BE2C (cell line): ENCODE results near the gene CEP85.
A peak's percentile ranks its signal among the peaks of the same experiment; 100 is the strongest.

Experiments
- DNase-seq: peaks from one replicate; pipeline ENCODE4 v3.0.0-alpha.2; 2020
- H3K27me3 ChIP-seq: fragments of 250-450 bp; sonication (Bioruptor Pico); 2 replicates; pipeline ENCODE4 v1.5.1; 2020; ENCODE audit warnings: mild to moderate bottlenecking
- H3K36me3 ChIP-seq: fragments of 250-450 bp; sonication (Bioruptor Pico); 2 replicates; pipeline ENCODE4 v1.5.1; 2020; ENCODE audit warnings: mild to moderate bottlenecking
- H3K4me1 ChIP-seq: fragments of 250-450 bp; sonication (Bioruptor Pico); 2 replicates; pipeline ENCODE4 v1.5.1; 2020
- H3K4me3 ChIP-seq: 2 replicates; pipeline ENCODE4 v1.5.1; 2011; ENCODE audit warnings: low read depth, low read length
- H3K9me3 ChIP-seq: fragments of 250-450 bp; sonication (Bioruptor Pico); 2 replicates; pipeline ENCODE4 v1.5.1; 2020
- TF ChIP-seq, protein P1 (sequence below): IDR thresholded peaks from 2 replicates; pipeline ENCODE4 v1.5.1; 2012; ENCODE audit warnings: mild to moderate bottlenecking, low read depth, low read length

The CEP85 gene

DNA sequence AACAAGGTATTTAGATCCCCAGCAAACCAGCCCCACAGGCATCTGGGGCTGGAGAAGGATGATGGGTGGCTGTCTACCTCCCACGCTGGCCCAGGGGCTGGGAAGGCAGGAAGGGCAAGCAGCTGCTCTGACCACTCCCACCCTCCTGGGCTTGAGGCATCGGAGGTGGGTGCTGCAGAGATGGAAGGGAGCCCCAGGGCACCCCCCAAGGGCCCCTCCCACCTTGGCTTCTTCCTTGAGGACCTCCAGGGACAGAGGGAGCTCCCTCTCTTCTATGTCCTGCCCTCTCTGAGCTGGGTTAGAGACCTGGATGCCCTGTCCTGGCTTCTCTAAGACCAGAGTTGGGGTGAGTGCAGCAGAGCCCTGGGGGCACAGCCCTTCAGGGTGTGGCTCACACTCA is 86.9 kb downstream of the CEP85 start:
- Histone ChIP-seq H3K9me3 (no peaks in the 10 kb centered on the region), H3K4me3 (no peak overlapping the region), H3K4me1 (no peaks in the 10 kb centered on the region), H3K27me3 (no peaks in the 10 kb centered on the region), H3K36me3 (no peaks in the 10 kb centered on the region)
- no peak for DNase-seq
- TF ChIP-seq, protein P1, sequence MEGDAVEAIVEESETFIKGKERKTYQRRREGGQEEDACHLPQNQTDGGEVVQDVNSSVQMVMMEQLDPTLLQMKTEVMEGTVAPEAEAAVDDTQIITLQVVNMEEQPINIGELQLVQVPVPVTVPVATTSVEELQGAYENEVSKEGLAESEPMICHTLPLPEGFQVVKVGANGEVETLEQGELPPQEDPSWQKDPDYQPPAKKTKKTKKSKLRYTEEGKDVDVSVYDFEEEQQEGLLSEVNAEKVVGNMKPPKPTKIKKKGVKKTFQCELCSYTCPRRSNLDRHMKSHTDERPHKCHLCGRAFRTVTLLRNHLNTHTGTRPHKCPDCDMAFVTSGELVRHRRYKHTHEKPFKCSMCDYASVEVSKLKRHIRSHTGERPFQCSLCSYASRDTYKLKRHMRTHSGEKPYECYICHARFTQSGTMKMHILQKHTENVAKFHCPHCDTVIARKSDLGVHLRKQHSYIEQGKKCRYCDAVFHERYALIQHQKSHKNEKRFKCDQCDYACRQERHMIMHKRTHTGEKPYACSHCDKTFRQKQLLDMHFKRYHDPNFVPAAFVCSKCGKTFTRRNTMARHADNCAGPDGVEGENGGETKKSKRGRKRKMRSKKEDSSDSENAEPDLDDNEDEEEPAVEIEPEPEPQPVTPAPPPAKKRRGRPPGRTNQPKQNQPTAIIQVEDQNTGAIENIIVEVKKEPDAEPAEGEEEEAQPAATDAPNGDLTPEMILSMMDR, result no peak

DNA sequence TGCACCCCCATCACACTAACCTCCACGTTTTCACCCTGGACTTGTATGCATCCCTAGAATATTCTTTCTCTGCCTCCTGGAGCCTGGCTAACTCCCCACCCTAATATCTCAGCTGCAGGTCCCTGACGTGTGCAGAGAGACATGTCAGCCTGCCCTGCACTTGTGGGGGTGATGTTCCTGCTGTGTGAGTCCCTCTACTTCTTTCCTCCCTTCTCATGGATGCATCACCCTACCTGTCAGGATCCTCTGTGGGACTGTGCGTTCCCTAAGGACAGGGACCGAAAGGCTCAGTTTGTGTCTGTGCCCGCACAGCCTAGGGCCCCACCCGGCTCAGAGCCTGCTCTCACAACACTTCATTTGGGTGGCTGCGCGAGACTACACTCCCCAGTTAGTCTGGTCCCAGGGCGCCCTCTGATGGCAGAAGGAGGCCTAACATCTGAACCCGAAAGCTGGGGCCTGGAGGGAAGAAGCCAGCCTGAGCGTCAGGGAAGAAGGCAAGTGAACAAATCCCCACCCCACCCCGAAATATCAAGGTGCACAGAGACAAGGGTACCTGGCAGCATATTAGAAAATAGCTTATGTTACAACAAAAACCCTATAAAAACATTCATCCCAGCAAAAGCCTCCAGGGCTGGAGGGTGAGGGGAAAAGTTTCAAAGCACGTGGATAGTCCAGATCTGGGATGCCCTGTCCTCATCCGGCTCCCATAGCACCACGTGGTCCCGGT is 87.5 kb downstream of the CEP85 start:
- peak; percentile 80 for DNase-seq
- Histone ChIP-seq H3K4me3 (no peak overlapping the region), H3K4me1 (no peaks in the 10 kb centered on the region), H3K36me3 (no peaks in the 10 kb centered on the region), H3K27me3 (no peaks in the 10 kb centered on the region), H3K9me3 (no peaks in the 10 kb centered on the region)
- TF ChIP-seq, protein P1, result peak; percentile 70

DNA sequence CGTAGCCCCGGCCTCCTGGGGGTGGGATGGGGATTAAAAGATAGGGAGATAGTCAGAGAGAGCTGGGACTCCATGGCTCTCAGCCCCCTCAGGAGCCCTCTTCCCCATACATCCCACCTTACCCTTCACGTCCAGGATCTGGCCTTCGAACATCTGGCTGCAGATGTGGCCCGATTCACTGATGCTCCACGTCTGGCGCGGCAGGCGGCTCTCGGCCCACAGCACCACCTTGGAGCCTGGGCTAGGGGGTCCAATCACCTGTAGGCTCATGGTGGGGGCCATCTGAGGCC is 88.0 kb downstream of the CEP85 start:
- Histone ChIP-seq H3K9me3 (no peaks in the 10 kb centered on the region), H3K27me3 (no peaks in the 10 kb centered on the region), H3K4me3 (no peak overlapping the region), H3K4me1 (no peaks in the 10 kb centered on the region), H3K36me3 (no peaks in the 10 kb centered on the region)
- TF ChIP-seq, protein P1, result no peak
- DNase-seq, result no peak

DNA sequence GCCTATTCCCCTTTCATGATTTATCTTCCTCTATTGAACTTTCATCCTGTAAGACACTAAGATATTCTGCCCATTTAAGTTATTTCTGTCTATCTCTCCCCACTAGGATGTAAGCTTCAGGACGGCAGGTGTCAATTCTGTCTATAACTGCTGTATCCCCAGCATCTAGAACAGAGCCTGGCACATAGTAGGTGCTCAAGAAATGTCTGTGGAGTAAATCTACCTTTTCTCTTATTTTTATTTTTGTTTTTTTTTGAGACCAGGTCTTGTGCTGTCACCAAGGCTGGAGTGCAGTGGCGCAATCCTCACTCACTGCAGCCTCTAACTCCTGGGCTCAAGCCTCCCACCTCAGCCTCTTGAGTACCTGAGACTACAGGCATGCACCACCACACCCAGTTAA is 89.4 kb downstream of the CEP85 start:
- TF ChIP-seq, protein P1, result no peak
- no peaks in the 10 kb centered on the region for H3K27me3 ChIP-seq
- H3K36me3 ChIP-seq, result no peaks in the 10 kb centered on the region
- no peaks in the 10 kb centered on the region for H3K4me1 ChIP-seq
- H3K9me3 ChIP-seq, result no peaks in the 10 kb centered on the region
- DNase-seq, result no peak
- H3K4me3 ChIP-seq, result no peak overlapping the region

DNA sequence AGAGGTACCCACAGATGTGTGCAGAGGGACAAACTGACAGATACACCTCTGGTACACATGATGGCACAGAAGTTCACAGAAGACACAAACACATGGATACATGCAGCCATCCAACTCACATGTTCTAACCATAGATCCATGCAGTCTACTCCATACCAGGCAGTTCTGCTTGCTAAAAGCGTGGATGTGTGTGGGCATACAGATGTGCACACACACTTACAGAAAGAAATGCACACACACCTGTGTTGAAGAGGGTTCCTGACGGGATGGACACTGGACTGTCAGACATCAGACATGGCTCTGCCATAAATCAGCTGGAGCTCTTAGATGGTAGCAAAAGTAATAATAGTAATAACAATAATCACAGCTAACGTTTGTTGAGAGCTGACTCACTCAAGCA is 90.5 kb downstream of the CEP85 start:
- H3K9me3 ChIP-seq, result no peaks in the 10 kb centered on the region
- TF ChIP-seq, protein P1, result no peak
- no peak for DNase-seq
- no peaks in the 10 kb centered on the region for H3K36me3 ChIP-seq
- H3K4me1 ChIP-seq, result no peaks in the 10 kb centered on the region
- no peaks in the 10 kb centered on the region for H3K27me3 ChIP-seq
- H3K4me3 ChIP-seq, result no peak overlapping the region

DNA sequence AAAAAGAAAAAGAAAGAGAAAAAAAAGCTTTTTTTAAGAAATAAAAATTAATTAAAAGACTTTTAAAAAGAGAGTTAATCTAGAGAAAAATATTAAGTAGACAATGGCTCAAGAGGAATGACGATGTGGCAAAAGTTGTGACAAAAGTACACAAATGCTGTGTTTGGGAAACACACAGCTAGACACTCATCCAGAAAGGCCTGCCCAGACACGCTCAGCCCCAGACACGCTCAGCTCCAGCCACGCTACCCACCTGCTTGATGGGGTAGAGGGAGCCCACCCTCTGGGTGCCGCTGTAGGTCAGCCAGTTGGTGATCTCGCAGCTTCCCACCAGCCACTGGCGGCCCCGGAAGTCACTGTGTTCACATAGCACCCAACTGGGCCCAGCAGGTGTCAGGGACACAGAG is 94.0 kb downstream of the CEP85 start:
- H3K4me1 ChIP-seq, result no peaks in the 10 kb centered on the region
- no peaks in the 10 kb centered on the region for H3K9me3 ChIP-seq
- H3K27me3 ChIP-seq, result no peaks in the 10 kb centered on the region
- DNase-seq, result no peak
- TF ChIP-seq, protein P1, result no peak
- no peak overlapping the region for H3K4me3 ChIP-seq
- H3K36me3 ChIP-seq, result no peaks in the 10 kb centered on the region
